ENCODE results near the gene MTMR4. TPM values are rescaled to one million over a fixed set of nuclear protein-coding genes. Genes with fewer than 3 reads are reported as not detected.
"Not testable (repeated sequence)": the region's sequence is repeated elsewhere in the genome, so short reads cannot be mapped to it uniquely, and the experiment has no call there.

The MTMR4 gene
- total RNA-seq, 1 experiment from 2014 or later, result 46.3 TPM

DNA sequence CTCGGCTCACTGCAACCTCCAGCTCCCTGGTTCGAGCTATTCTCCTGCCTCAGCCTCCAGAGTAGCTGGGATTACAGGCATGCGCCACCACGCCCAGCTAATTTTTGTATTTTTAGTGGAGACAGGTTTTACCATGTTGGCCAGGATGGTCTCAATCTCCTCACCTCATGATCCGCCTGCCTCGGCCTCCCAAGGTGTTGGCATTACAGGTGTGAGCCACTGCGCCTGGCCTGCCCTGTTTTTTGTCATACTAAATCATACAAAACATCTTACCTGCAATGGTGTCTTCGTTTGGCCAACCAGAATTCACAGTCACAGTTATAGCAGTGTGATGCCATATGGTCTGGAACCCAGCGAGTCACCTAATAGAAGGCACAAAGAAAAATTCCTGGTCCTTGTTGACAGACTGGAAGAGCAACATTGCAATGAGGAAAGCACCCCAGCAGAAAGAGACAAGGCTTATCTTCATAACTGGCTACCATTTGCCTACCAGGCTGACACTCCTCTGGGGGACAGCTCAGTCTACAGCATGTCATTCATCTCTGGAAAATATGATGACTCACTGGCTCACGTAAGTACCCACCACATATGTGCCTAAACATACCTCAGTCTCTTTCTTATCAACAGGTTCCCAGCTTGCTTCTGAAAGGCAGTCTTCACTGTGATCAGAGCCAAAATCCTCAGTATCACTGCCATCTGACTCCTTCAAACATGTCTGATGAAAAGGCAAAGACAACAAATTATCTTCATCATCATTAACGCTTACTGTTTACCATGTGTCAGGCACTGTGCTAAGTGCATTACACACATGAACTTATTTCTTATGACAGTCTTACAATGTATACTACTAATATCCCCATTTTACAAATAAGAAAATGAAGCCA, 22.0 kb downstream of the MTMR4 start:
- no peak for DNase-seq (ENCODE audit: low spot score)

DNA sequence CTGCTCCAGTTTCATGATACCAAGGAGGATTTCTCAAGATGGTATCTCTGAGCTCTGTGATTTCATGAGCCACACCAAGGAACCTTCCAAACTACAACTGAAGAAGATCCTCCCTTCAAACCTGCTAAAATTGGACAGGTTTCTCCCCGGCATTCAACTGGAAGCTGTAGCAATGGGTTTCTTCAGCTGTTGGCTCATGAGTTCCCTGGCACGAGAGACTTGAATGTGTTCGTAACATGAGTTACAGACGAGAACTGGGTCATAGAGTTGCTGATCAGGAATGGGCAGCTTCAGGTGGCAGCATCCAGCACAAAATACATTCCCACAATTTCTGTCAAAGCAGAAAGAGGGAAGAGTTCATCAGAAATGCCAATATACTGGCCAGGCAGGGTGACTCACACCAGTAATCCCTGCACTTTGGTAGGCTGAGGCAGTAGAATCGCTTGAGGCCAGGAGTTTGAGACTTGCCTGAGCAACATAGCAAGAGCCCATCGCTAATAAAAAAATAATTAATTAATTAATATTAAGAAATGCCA, 22.9 kb downstream of the MTMR4 start:
- DNase-seq (ENCODE audit: low spot score), result no peak

DNA sequence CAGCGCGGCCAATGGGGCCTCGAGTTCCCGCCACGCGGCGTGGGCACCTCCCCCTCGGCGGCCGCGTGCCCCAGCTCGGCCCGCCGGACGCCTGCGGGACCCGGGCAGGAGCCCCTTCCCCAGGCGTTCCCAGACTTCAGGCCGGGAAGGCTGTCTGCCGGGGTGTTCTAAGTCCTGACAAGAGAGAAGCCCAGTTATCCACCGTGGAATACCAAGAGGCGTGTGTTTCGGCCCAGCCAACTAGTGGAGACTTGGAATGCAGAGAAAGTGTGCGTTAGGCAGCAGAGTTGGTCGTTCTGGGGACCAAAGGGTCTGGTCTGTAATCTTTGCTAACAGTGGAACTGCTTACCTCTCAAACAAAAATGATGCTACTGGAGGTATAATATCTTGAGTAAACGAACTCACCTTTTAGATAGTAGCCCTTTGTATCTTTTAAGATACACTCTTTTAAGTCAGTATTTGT, 26.0 kb downstream of the MTMR4 start:
- no peak for DNase-seq (ENCODE audit: low spot score)

DNA sequence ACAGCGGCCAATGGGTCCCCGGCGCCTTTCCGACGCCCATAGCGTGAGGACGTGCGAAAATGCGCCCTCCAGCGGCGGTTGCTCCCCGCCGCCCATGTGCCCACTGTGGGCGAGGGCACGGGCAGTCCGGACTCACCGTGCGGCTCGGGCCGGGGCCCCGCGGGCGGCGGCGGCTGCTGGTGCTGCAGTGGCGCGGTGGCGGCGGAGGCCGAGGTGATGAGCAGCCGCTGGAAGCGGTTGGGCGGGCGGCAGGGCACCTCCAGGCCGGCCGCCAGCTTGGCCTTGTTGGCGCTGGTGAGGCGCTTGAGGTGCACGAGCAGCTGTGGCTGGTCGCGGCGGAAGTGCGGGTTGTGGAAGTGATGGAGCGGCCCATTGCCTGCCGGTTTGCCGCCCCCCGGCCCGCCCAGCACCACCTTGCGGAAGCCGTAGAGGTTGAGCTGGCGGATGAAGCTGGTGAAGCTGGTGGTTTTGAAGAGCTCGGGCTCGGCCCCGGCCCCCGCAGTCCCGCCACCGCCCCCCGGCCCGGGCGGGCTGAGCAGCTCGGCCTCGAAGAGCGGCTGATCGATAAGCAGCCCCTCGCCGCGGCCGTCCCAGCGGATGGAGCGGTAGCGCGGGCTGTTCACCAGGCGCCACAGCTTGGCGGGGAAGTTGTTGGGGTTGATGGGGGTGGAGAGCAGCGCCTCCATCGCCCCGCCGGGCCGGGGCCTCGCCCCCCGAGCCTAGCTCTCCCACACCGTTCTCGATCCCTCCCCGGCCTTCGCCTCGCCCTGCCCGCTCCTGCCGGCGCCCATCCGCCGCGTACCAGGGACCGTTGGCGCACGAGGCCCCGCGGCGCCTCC, 26.6 kb downstream of the MTMR4 start, which contains the start of gene HSF5:
HSF5 (minus strand) TSS at position 820 of the 839 bp plus-strand sequence; CDS start at position 686, 134 bp downstream.
- DNase-seq (ENCODE audit: low spot score), result no peak

DNA sequence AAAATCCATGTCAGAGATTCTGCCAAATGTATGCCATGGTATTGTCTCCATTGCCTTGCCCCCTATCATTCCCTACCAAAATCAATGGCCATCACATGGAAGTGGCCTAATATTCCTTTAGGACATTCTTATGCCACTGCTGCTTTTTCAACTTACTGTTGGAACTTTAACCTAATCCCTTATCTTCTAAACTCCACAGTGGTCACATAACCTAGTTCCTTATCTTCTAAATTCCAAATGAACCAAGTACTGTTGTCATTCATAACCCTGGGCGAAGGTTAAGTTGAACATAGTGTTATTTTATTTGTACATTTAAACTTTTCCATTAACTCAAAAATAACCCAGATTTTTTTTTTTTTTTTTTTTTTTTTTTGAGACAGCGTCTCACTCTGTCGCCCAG, 29.8 kb downstream of the MTMR4 start:
- no peak for DNase-seq (ENCODE audit: low spot score)

DNA sequence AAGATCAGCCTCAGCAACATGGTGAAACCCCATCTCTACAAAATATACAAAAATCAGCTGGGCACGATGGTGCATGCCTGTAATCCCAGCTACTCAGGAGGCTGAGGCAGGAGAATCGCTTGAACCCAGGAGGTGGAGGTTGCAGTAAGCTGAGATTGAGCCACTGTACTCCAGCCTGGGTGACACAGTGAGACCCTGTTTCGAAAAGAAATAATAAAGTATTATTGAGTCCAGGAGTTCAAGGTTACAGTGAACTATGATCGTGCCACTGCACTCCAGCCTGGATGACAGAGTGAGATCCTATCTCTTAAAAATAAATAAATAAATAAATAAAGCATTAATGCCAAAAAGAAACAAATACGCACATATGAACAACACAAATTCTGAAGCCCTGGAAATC, 32.6 kb downstream of the MTMR4 start:
- not testable (repeated sequence) for DNase-seq (ENCODE audit: low spot score)

DNA sequence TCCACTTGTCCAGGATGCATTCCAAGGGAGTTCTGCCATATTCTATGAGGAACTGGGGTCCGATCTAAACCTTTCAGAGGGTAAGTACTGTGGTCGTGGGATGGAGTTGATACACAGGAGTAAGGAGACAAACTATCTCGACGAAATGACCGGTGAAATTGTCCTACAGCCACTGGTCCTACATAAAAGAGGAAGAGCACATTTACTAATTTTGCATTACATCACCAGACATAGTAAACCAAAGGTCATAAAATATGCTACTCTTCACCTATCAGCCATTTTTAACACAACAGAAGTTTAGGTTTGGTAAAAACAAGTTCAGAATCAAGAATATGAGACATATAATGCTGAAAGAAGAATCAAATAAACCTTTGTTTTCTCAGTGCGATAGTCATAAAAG, 34.3 kb downstream of the MTMR4 start:
- no peak for DNase-seq (ENCODE audit: low spot score)

DNA sequence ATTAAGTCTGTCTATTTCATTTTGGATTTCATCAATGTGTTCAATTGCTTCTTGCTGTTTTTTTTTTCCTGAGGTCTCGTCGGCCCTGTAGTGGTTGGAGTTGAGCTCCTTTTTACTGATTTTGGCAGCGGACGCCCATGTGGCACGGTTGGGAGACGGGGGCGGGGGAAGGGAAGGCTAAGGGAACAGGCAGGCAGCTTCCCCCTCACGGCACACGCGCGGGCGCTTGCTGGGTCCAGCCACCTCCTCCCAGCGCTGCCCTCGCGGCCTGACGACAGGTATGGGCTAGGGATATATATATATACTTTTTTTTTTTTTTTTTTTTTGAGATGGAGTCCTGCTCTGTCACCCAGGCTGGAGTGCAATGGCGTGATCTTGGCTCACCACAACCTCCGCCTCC, 37.6 kb downstream of the MTMR4 start:
- DNase-seq (ENCODE audit: low spot score), result no peak

DNA sequence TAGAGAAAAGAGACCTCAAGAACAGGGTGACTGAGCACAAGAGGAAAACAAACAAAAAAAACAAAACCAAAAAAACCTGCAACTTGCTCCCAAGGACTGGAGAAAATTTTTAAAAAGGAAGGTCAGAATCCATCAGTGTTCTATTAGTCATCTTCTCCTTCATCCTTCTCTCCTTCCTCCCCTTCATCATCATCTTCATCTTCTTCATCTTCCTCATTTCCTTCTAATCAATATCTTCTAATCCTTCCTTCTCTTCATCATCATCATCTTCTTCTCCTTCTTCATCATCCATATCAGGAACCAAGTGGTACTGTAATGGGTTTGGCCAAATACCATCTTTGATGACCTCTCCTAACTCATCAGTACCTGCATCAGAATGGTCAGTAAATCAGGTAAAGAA, 38.5 kb downstream of the MTMR4 start:
- DNase-seq (ENCODE audit: low spot score), result no peak

DNA sequence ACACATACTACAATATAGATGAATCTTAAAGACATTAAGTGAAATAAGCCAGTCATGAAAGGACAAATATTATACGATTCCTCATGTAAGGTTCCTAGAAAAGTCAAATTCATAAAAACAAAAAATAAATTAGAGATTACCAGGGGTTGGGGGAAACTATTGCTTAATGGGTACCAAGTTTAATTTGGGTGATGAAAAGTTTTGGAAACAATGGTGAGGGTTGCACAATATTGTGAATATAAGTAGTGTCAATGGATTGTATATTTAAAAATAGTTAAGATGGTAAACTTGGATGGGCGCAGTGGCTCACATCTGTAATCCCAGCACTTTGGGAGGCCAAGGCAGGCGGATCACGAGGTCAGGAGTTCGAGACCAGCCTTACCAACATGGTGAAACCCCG, 44.1 kb downstream of the MTMR4 start:
- no peak for DNase-seq (ENCODE audit: low spot score)

DNA sequence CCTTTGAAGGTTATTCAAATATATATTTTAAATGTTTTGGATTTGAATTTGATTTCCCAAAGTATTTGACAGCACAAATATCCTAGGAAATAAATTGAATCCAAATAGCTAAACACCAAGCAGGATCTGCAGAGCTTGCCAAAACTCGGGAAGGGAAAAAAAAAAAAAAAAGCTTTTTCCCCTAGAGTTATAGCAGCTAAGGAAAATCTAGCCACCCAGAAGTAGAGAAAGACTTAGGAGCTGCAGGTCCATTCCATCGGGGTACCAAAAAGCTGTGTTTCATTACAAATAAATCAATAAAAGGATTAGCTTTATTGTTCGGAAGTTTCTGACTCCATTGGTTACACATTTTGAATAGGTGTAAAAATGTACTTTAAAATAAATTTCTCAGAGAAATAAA, 45.5 kb downstream of the MTMR4 start:
- no peak for DNase-seq (ENCODE audit: low spot score)

DNA sequence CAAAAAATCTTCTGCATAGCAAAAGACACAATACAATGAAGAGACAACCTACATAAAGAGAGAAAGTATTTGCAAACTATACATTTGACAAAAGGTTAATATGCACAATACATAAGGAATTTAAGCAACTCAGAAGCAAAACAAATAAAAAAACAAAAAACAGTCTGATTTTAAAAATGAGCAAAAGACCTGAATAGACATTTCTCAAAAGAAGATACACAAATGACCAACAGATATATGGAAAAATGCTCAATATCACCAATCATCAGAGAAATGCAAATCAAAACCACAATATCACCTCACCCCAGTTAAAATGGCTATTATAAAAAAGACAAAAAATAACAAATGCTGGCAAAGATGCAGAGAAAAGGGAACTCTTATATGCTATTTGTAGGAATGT, 58.9 kb downstream of the MTMR4 start:
- no peak for DNase-seq (ENCODE audit: low spot score)

DNA sequence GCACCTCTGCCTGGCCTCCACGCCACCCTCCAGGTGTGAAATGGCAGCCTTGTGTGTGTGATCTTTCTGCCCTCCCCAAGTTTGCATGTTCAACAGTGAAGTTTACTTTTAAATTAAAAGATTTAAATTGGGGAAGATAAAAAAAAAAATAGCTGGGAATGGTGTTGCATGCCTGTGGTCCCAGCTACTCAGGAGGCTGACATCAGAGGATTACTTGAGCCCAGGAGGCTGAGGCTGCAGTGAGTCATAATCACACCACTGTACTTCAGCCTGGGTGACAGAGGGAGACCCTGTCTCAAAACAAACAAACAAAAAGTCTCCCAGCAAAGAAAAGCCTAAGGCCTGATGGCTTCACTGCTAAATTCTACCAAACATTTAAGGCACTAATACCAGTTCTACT, 61.7 kb downstream of the MTMR4 start:
- DNase-seq (ENCODE audit: low spot score), result peak; percentile 35

DNA sequence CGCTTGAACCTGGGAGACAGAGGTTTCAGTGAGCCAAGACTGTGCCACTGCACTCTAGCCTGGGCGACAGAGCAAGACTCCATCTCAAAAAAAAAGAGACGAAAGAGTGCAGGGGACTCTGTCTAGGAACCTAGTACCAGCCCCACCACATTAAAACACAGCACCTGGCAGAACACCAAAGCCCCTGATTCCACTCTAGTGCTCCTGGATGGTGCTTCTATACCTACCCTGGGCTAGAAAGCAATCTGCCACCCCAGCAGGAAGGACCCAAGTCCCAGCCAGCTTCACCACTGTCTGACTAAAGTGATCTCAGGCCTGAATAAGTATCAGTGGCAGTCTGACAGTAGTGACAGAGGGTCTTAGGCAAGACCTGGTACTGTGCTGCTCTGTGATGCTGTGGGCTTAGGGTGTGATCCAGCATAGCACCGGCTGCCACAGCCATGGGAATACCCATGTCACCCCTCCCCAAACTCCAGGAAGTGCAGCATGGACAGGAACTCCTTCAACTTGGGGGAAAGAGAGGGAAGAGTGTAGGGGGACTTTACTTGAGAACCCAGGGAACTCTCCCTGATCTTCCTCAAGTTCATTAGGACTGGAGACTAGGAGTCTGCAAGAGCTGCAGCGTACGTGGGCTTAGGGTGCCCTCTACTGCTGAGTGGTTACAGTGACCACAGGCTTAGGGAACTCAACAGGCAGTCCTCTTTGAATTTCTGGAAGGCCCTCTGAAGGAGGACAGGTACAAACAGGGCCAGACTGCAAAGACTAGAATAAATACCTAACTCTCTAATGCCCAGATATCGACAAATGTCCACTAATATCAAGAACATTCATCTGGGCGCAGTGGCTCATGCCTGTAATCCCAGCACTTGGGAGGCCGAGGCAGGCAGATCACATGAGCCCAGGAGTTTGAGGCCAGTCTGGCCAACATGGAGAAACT, 67.1 kb downstream of the MTMR4 start:
- DNase-seq (ENCODE audit: low spot score), result peak; percentile 85

DNA sequence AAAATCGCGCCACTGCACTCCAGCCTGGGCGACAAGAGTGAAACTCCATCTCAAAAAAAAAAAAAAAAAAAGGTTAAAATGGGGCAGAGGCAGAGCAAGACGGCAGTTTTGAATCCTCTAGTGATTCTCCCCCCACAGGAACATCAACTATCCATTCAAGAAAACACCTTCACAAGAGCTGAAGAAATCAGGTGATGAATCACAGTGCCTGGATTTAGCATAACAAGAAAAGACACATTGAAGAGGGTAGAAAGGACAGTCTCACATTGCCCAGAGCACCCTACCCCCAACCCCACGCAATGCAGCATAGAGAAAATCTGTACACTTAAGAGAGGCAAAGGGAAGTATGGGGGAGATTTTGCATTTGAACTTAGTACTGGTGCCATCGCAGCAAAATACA, 68.4 kb downstream of the MTMR4 start:
- no peak for DNase-seq (ENCODE audit: low spot score)

Other genes starting within 250 kb of the MTMR4 start
- not detected in 2 replicates for gene MPO, start 233.7 kb downstream of the MTMR4 start, total RNA-seq (2014; rRNA removed; shearing (Covaris generic))
- gene TSPOAP1, start 185.8 kb downstream of the MTMR4 start, total RNA-seq (2014; rRNA removed; shearing (Covaris generic)), result not detected in 2 replicates
- gene SUPT4H1, start 162.4 kb downstream of the MTMR4 start, total RNA-seq (2014; rRNA removed; shearing (Covaris generic)), result 76.1 and 161 TPM in 2 replicates
- not detected in 2 replicates for gene RNF43, start 97.1 kb downstream of the MTMR4 start, total RNA-seq (2014; rRNA removed; shearing (Covaris generic))
- gene HSF5, start 26.2 kb downstream of the MTMR4 start, total RNA-seq (2014; rRNA removed; shearing (Covaris generic)), result not detected in 2 replicates
- 0.02 and 0.19 TPM in 2 replicates for gene TEX14, start 177.4 kb upstream of the MTMR4 start, total RNA-seq (2014; rRNA removed; shearing (Covaris generic))
- 61.2 and 79.4 TPM in 2 replicates for gene RAD51C, start 178.0 kb upstream of the MTMR4 start, total RNA-seq (2014; rRNA removed; shearing (Covaris generic))
- gene PPM1E, start 241.2 kb upstream of the MTMR4 start, total RNA-seq (2014; rRNA removed; shearing (Covaris generic)), result 0.21 and 0.22 TPM in 2 replicates